ENCODE data around the gene MPP1. TPM values are rescaled to one million over a fixed set of nuclear protein-coding genes. Genes with fewer than 3 reads are reported as not detected.

The MPP1 gene
- total RNA-seq, 4 donors from 2014 or later, result 3.7 to 21.2 (median 13.2) TPM

- H3K27ac ChIP-seq, result peak overlapping the region; percentile 46 to 85 (median 75)
- intact Hi-C loops (cut with DNase I), result no loop called here
- no peaks in the 10 kb centered on the region for H3K9me3 ChIP-seq
- no peak overlapping the region for H3K4me3 ChIP-seq
- TF ChIP-seq POLR2A (IDR thresholded peaks at IDR 0.05) (no peak), CTCF (IDR thresholded peaks at IDR 0.05) (no peak)
- H3K36me3 ChIP-seq, result no peaks in the 10 kb centered on the region
- no peaks in the 10 kb centered on the region for H3K27me3 ChIP-seq
- DNase-seq, result no peak
- 22 to 46% methylated on average over 4 to 5 of the region's 8 CpGs for WGBS, 2 donors
- H3K4me1 ChIP-seq, result peaks cover 0 to 93% (median 53%) of the 10 kb centered on the region in 3 donors
Observed at GRCh38 chrX:154734061-154734781, 71.1 kb downstream of the MPP1 start.

- 52 to 54% methylated on average over 2 of the region's 2 CpGs for WGBS, 2 donors
- H3K9me3 ChIP-seq, result no peaks in the 10 kb centered on the region
- H3K36me3 ChIP-seq, result no peaks in the 10 kb centered on the region
- intact Hi-C loops (cut with DNase I), result no loop called here
- no peaks in the 10 kb centered on the region for H3K27me3 ChIP-seq
- no peak for DNase-seq
- peak overlapping the region in 3 of 4 donors; percentile 66 to 85 (median 84) for H3K27ac ChIP-seq
- H3K4me1 ChIP-seq, result peaks cover 5 to 97% (median 56%) of the 10 kb centered on the region in 3 donors
- no peak overlapping the region for H3K4me3 ChIP-seq
- no peak for TF ChIP-seq POLR2A (IDR thresholded peaks at IDR 0.05)
- no peak for TF ChIP-seq CTCF (IDR thresholded peaks at IDR 0.05)
Observed at GRCh38 chrX:154733066-154733425, 72.2 kb downstream of the MPP1 start.

DNA sequence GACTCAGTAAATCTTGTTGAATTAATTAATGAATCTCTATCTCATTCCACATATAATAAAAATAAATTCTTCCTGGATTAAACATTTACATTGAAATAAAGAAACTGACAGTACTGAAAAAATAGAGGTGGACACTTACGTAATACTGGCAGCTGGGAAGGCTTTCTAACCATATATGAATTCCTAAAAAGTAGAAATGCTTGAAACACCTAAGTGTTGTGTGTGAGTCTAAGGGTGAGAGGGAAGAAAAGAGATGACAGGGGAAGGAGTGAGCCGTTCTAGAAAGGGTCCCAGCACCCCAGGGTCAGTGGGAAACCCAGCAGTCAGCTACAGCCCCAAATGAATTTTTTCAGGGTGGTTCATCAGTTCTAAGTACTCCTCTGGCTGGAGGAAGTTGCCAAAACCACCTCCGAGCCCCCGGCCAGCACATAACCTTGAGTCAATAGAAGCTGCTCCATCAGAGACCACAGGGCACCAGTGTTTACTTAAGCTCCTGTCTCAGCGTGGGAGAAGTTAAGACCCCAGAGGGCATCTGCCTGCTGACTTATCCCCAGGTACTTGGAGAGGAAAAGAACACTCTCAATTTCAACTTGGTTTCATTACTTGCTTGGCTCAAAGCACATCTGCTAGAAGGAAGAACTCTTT is 72.7 kb downstream of the MPP1 start:
- intact Hi-C loops (cut with DNase I), result no loop called here
- H3K4me3 ChIP-seq, result no peak overlapping the region
- H3K9me3 ChIP-seq, result no peaks in the 10 kb centered on the region
- H3K27ac ChIP-seq, result peak overlapping the region in 3 of 4 donors; percentile 66 to 85 (median 84)
- WGBS, 2 donors, result 40 to 46% methylated on average over 3 to 5 of the region's 5 CpGs
- H3K36me3 ChIP-seq, result no peaks in the 10 kb centered on the region
- H3K4me1 ChIP-seq, result peaks cover 7 to 98% (median 54%) of the 10 kb centered on the region in 3 donors
- no peak for DNase-seq
- TF ChIP-seq POLR2A (IDR thresholded peaks at IDR 0.05) (no peak), CTCF (IDR thresholded peaks at IDR 0.05) (no peak)
- H3K27me3 ChIP-seq, result no peaks in the 10 kb centered on the region

DNA sequence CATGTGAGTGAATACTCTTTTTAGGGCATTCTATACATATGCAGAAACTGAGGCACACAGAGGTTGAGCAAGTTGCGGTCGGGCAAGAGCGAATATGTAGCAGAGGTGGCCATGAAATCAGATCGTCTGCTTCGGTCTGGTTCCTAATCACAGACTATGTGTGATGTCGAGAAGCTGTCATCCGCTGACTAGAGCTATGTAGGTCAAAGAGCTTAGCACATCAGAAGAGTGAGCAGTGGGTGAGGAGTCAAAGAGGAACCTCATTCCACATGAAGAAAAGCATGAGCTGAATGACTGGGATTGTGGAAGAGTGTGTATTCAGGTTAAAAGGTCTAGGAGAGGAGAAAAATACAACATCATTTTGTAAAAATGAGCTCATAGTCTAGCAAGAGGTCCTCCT is 73.4 kb downstream of the MPP1 start:
- 76 to 92% methylated on average over 7 of the region's 7 CpGs for WGBS, 2 donors
- DNase-seq, result no peak
- Histone ChIP-seq H3K9me3 (no peaks in the 10 kb centered on the region), H3K4me3 (no peak overlapping the region), H3K27me3 (no peaks in the 10 kb centered on the region), H3K36me3 (no peaks in the 10 kb centered on the region), H3K4me1 (peaks cover 7 to 98% (median 57%) of the 10 kb centered on the region in 3 donors), H3K27ac (peak overlapping the region in 3 of 4 donors; percentile 66 to 84 (median 77))
- TF ChIP-seq CTCF (IDR thresholded peaks at IDR 0.05), result no peak
- no peak for TF ChIP-seq POLR2A (IDR thresholded peaks at IDR 0.05)
- intact Hi-C loops (cut with DNase I), result no loop called here

GRCh38 chrX:154731184-154731583 is 74.1 kb downstream of the MPP1 start:
- Histone ChIP-seq H3K36me3 (no peaks in the 10 kb centered on the region), H3K4me3 (no peak overlapping the region), H3K27me3 (no peaks in the 10 kb centered on the region), H3K27ac (peak overlapping the region in 3 of 4 donors; percentile 51 to 84 (median 77)), H3K9me3 (no peaks in the 10 kb centered on the region), H3K4me1 (peaks cover 7 to 95% (median 57%) of the 10 kb centered on the region in 3 donors)
- DNase-seq, result no peak
- intact Hi-C loops (cut with DNase I), result no loop called here
- WGBS, 2 donors, result 72 to 90% methylated on average over 4 to 5 of the region's 5 CpGs
- no peak for TF ChIP-seq POLR2A (IDR thresholded peaks at IDR 0.05)
- TF ChIP-seq CTCF (IDR thresholded peaks at IDR 0.05), result no peak

Data from esophagus squamous epithelium (tissue), 5 donors.